HG03139 (cell line): ENCODE data around the gene GMEB2.

Experiments used
- ATAC-seq: cut with Tn5 transposase; IDR thresholded peaks from one replicate; pipeline ENCODE4 v1.9.1; 2021; ENCODE audit not compliant: unreplicated experiment

The GMEB2 gene

DNA sequence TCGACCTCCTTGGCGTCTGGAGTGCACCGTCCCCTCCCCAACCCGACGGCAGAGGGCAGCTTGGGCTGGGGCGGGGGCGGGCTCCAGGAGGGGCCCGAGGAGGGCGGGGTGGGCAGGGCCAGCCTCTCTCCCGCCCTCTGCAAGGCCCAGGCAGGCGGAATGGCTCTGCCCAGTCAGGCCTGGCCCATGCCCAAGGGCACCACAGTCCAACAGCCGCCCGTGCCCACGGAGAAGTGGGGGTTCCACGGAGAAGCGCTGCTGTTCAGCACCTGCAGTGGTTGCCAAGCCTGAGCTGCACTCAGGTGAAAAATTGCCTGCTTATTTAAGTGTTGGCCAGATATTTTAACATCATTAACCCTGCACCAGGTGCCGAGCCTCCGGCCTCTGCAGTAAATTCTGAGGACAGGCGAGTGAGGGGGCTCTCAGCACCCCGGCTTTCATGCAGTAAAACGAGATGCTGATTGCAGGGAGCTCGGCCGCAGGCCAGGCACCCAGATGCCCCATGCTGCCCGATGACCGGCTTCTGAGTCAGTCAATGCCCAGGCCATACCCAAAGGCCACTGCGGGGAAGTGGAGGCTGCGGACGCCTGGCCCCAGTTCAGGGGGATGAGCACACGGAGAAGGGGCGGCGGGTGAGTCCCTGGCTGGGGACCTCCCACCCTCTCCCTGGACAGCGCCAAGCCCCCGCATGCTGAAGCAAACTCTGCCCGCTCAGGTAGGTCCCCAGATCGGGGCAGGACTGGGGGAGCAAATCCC lies 79.0 kb downstream of the GMEB2 start, which contains the start of gene SRMS:
SRMS (minus strand) TSS at position 25 of the 756 bp plus-strand sequence. CDS start 286 bp downstream, outside the sequence.
- no peak for ATAC-seq

GRCh38 chr20:63546956-63547724 lies 79.8 kb downstream of the GMEB2 start:
- ATAC-seq = no peak

GRCh38 chr20:63546256-63546955 lies 80.5 kb downstream of the GMEB2 start:
- ATAC-seq = no peak

DNA sequence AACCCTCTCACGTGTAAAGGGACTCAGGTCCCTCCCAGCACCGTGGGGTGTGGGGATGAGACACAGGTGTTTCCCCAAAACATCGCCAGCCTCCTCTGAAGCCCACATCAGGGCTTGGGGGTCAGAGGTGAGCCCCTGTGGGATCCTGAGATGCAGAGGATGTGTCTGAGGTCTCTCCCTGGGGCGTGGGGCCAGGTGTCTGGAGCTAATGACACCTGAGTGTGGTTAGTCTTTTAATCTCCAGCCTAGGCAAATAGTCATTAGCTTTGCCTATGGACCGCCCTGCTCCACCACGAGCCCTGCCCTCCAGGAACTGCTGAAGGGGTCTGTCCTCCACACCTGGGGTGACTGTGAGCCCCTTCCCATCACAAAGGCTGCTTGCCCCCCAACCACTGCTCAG lies 81.1 kb downstream of the GMEB2 start:
- no peak for ATAC-seq

DNA sequence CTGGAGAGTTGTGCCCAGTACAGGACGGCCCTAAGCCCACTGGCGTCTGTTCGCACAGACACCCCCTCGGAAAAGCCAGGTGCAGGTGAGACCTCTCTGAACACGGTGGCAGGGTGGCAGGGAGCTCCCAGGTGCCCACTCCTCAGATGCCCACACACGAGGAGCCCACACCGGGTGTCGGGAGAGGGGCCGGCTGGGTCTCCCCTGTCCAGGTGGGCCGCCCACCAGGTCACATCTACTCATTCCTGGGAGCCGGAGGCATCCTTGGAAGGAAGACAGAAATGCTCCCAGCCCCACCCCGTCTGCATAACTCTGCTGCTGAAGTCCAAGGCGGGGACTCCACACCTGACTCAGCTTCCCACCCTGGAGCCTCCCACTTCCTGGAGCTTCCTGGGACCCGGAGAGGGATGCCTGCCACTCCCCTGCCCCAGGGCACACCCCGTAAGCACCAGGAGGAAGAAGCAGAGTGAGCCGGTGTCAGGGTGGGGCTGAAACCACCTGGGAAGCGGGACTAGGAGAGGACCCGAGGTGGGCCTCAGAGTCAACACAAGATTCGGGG lies 81.9 kb downstream of the GMEB2 start:
- no peak for ATAC-seq

GRCh38 chr20:63544241-63544957 lies 82.5 kb downstream of the GMEB2 start:
- ATAC-seq = no peak

GRCh38 chr20:63543733-63544132 lies 83.2 kb downstream of the GMEB2 start:
- no peak for ATAC-seq

GRCh38 chr20:63543131-63543530 lies 83.8 kb downstream of the GMEB2 start:
- no peak for ATAC-seq

DNA sequence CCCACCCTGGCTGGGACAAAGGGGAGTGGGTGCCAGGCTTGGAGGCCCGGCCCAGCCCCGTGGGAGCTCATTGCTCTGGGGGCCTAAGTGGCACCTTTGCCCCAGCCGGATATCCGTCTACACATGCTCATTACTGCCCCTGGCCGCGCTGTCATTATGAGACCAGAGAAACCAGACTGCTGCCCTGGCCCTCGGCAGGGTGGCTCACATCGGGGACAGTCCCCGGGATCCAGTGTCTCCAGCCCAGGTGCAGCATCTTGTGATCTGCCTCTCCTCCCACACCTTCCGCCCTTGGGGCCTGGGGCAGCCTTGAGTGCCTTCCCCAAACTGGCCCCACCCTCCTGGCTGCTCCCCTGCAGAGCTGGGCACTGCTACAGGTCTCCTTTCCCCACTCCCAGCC lies 84.2 kb downstream of the GMEB2 start:
- ATAC-seq = no peak

DNA sequence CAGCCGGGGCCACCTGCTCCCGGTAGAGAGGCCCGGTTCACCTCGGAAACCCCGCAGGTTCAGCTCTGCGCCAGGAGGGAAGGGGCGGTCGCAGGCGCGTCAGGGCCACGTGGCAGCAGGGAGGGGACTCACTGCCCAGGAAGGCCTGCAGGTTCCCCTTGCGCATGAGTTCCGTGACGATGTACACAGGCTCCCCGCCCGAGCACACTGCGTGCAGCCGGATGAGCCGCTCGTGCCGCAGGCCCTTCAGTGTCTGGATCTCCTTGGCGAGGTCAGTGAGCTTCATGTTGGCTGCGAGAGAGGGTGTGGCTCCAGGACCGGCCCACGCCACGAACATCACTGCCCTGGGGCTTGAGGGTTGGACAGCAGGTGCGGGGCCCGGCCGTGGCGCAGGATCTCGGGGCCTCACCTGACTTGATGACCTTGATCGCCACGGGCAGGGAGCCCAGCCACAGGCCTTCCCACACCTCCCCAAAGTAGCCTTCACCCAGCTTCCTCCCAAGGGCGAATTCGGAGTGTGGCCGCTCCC lies 84.8 kb downstream of the GMEB2 start:
- ATAC-seq = no peak

GRCh38 chr20:63541371-63541770 lies 85.5 kb downstream of the GMEB2 start:
- no peak for ATAC-seq

- no peak for ATAC-seq
Observed at GRCh38 chr20:63540417-63541186, 86.3 kb downstream of the GMEB2 start.

- no peak for ATAC-seq
Observed at GRCh38 chr20:63539441-63540370, 87.2 kb downstream of the GMEB2 start.

GRCh38 chr20:63539092-63539430 lies 87.8 kb downstream of the GMEB2 start:
- ATAC-seq = no peak

DNA sequence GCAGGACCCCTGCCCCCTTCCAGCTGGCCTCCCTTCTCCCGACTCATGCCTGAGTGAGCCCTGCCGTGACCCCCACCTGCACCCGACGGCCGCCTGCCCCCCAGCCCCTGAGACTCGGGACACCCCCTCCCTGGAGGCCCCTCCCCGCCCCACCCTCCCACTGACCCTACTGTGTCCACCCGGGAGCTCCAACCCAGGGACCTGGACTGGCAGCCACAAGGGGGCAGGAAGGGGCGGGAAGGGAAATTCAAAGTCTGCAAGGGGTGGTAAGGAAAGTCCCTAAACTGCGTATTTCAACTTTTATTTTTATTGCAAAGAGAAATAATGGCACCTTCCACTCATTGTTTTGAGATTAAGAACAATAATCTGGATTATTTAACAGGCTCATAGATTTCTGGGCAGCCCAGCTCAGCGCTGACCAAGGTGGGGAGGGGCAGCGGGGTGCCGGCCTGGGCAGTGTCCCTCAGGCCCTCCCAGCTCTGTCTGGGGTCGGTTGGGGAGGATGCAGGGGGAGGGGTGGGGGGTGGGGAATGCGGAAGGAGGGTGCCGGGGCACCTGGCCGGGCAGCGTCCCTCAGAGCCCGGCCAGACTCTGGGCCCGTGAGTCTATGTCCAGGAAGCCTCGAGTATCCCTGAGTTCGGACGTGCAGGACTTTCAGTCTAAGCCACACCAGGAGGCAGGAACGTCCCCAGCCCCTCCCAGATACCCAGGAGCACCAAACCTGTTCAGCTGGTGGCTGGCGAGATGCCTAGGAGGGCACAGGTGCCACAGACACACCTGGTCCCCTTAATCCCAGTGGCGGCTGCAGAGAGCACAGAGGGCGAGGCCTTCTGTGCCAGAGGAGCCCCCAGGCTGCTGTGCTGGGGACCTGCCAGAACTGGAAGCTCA lies 88.5 kb downstream of the GMEB2 start:
- no peak for ATAC-seq
